Mucosa of stomach (tissue), 1 donor: Measurements from ENCODE around the gene MICAL3.
"Not testable (repeated sequence)": the region's sequence is repeated elsewhere in the genome, so short reads cannot be mapped to it uniquely, and the experiment has no call there.

Source experiments
- H3K27me3 ChIP-seq: one replicate; pipeline ENCODE4 v1.7.0; 2013; ENCODE audit warnings: mild to moderate bottlenecking, low read length; ENCODE audit not compliant: control insufficient read depth, insufficient read depth
- H3K36me3 ChIP-seq: one replicate; pipeline ENCODE4 v1.7.0; 2013; ENCODE audit warnings: low read length; ENCODE audit not compliant: control insufficient read depth, insufficient read depth
- H3K4me1 ChIP-seq: one replicate; pipeline ENCODE4 v1.7.0; 2013; ENCODE audit warnings: mild to moderate bottlenecking, low read length; ENCODE audit not compliant: control insufficient read depth, insufficient read depth
- H3K4me3 ChIP-seq: one replicate; pipeline ENCODE4 v1.7.0; 2013; ENCODE audit warnings: low read length
- H3K9ac ChIP-seq: one replicate; pipeline ENCODE4 v1.7.0; 2013; ENCODE audit warnings: mild to moderate bottlenecking, low read length, moderate library complexity
- H3K9me3 ChIP-seq: one replicate; pipeline ENCODE4 v1.7.0; 2013; ENCODE audit warnings: mild to moderate bottlenecking, low read length, moderate library complexity; ENCODE audit not compliant: control insufficient read depth
- donor health status: Pancreatic carcinoma.

MICAL3 gene

GRCh38 chr22:17999851-18000250, 24.5 kb downstream of the MICAL3 start:
- H3K36me3 ChIP-seq, result no peaks in the 10 kb centered on the region
- peak overlapping the region; percentile 83 for H3K9ac ChIP-seq
- H3K4me1 ChIP-seq, result peaks cover 12% of the 10 kb centered on the region
- H3K4me3 ChIP-seq, result no peak overlapping the region
- no peaks in the 10 kb centered on the region for H3K9me3 ChIP-seq
- H3K27me3 ChIP-seq, result no peaks in the 10 kb centered on the region

- Histone ChIP-seq H3K27me3 (no peaks in the 10 kb centered on the region), H3K9me3 (no peaks in the 10 kb centered on the region), H3K9ac (no peak overlapping the region), H3K4me1 (peaks cover 12% of the 10 kb centered on the region), H3K4me3 (no peak overlapping the region), H3K36me3 (no peaks in the 10 kb centered on the region)
Measured at GRCh38 chr22:17998913-17999312, 25.4 kb downstream of the MICAL3 start.

GRCh38 chr22:17997456-17997855, 26.9 kb downstream of the MICAL3 start:
- no peaks in the 10 kb centered on the region for H3K36me3 ChIP-seq
- H3K9ac ChIP-seq, result no peak overlapping the region
- H3K9me3 ChIP-seq, result no peaks in the 10 kb centered on the region
- H3K4me1 ChIP-seq, result peaks cover 12% of the 10 kb centered on the region
- H3K4me3 ChIP-seq, result no peak overlapping the region
- H3K27me3 ChIP-seq, result no peaks in the 10 kb centered on the region

GRCh38 chr22:17995256-17995655, 29.1 kb downstream of the MICAL3 start:
- H3K4me1 ChIP-seq, result peaks cover 10% of the 10 kb centered on the region
- H3K36me3 ChIP-seq, H3K4me3 ChIP-seq, H3K27me3 ChIP-seq, H3K9ac ChIP-seq, H3K9me3 ChIP-seq: not testable (repeated sequence)

- H3K9ac ChIP-seq, result no peak overlapping the region
- H3K36me3 ChIP-seq, result no peaks in the 10 kb centered on the region
- no peak overlapping the region for H3K4me3 ChIP-seq
- no peaks in the 10 kb centered on the region for H3K27me3 ChIP-seq
- peaks cover 4% of the 10 kb centered on the region for H3K4me1 ChIP-seq
- H3K9me3 ChIP-seq, result no peaks in the 10 kb centered on the region
Measured at GRCh38 chr22:17994424-17995108, 29.8 kb downstream of the MICAL3 start.

GRCh38 chr22:17992976-17993375, 31.4 kb downstream of the MICAL3 start:
- H3K4me1 ChIP-seq, result not testable (repeated sequence)

GRCh38 chr22:17991992-17992391, 32.4 kb downstream of the MICAL3 start:
- H3K4me1 ChIP-seq, H3K9ac ChIP-seq, H3K36me3 ChIP-seq, H3K27me3 ChIP-seq, H3K4me3 ChIP-seq, H3K9me3 ChIP-seq: not testable (repeated sequence)

More at GRCh38 chr22:17992976-17993375, 31.4 kb downstream of the MICAL3 start:
- not testable (repeated sequence) for H3K9ac ChIP-seq, H3K36me3 ChIP-seq, H3K27me3 ChIP-seq, H3K9me3 ChIP-seq, H3K4me3 ChIP-seq

GRCh38 chr22:17990942-17991341, 33.4 kb downstream of the MICAL3 start:
- Histone ChIP-seq H3K9ac (no peak overlapping the region), H3K36me3 (no peaks in the 10 kb centered on the region), H3K27me3 (no peaks in the 10 kb centered on the region), H3K9me3 (no peaks in the 10 kb centered on the region), H3K4me1 (no peaks in the 10 kb centered on the region), H3K4me3 (no peak overlapping the region)

GRCh38 chr22:17990147-17990546, 34.2 kb downstream of the MICAL3 start:
- Histone ChIP-seq H3K4me1 (no peaks in the 10 kb centered on the region), H3K4me3 (no peak overlapping the region), H3K27me3 (no peaks in the 10 kb centered on the region)

GRCh38 chr22:17988800-17989513, 35.4 kb downstream of the MICAL3 start:
- no peaks in the 10 kb centered on the region for H3K4me1 ChIP-seq
- no peaks in the 10 kb centered on the region for H3K36me3 ChIP-seq
- no peak overlapping the region for H3K9ac ChIP-seq
- H3K4me3 ChIP-seq, result no peak overlapping the region
- no peaks in the 10 kb centered on the region for H3K27me3 ChIP-seq
- H3K9me3 ChIP-seq, result no peaks in the 10 kb centered on the region

More at GRCh38 chr22:17990147-17990546, 34.2 kb downstream of the MICAL3 start:
- no peaks in the 10 kb centered on the region for H3K9me3 ChIP-seq
- H3K9ac ChIP-seq, result no peak overlapping the region
- no peaks in the 10 kb centered on the region for H3K36me3 ChIP-seq

- no peaks in the 10 kb centered on the region for H3K9me3 ChIP-seq
- no peaks in the 10 kb centered on the region for H3K36me3 ChIP-seq
- no peak overlapping the region for H3K9ac ChIP-seq
- peaks cover 2% of the 10 kb centered on the region for H3K4me1 ChIP-seq
- H3K27me3 ChIP-seq, result no peaks in the 10 kb centered on the region
- no peak overlapping the region for H3K4me3 ChIP-seq
Measured at GRCh38 chr22:17985606-17986005, 38.8 kb downstream of the MICAL3 start.

GRCh38 chr22:17985071-17985470, 39.3 kb downstream of the MICAL3 start:
- H3K4me3 ChIP-seq, H3K9ac ChIP-seq, H3K9me3 ChIP-seq, H3K36me3 ChIP-seq, H3K27me3 ChIP-seq, H3K4me1 ChIP-seq: not testable (repeated sequence)
